Smooth muscle cell (in vitro differentiated cells): ENCODE results near the gene CTSE. TPM values are rescaled to one million over a fixed set of nuclear protein-coding genes. Genes with fewer than 3 reads are reported as not detected.

Experiments used
- DNase-seq: peaks from one replicate; lab custom pipeline; 2025; ENCODE audit not compliant: unreplicated experiment; lab: John Stamatoyannopoulos, UW
- H2AFZ ChIP-seq: fragments of 200-600 bp; sonication (generic); 2 replicates; pipeline ENCODE4 v1.6.0; 2016; ENCODE audit warnings: antibody characterized with exemption, low read depth, mild to moderate bottlenecking
- H3F3A ChIP-seq: fragments of 200-600 bp; sonication (generic); 2 replicates; pipeline ENCODE4 v1.6.0; 2017; ENCODE audit warnings: antibody characterized with exemption, low read depth
- H3K27ac ChIP-seq: fragments of 200-600 bp; sonication (generic); 2 replicates; pipeline ENCODE4 v1.5.1; 2016; ENCODE audit warnings: low read depth, mild to moderate bottlenecking
- H3K27me3 ChIP-seq: fragments of 200-600 bp; sonication (generic); 2 replicates; pipeline ENCODE4 v1.6.1; 2016; ENCODE audit warnings: low read depth, mild to moderate bottlenecking
- H3K36me3 ChIP-seq: fragments of 200-600 bp; sonication (generic); 2 replicates; pipeline ENCODE4 v1.5.1; 2016; ENCODE audit warnings: low read depth
- H3K4me1 ChIP-seq: fragments of 200-600 bp; sonication (generic); 2 replicates; pipeline ENCODE4 v1.5.1; 2016; ENCODE audit warnings: low read depth
- H3K4me2 ChIP-seq: fragments of 200-600 bp; sonication (generic); 2 replicates; pipeline ENCODE4 v1.6.0; 2016; ENCODE audit warnings: mild to moderate bottlenecking
- H3K4me3 ChIP-seq: fragments of 200-600 bp; sonication (generic); 2 replicates; pipeline ENCODE4 v1.5.1; 2016; ENCODE audit warnings: mild to moderate bottlenecking
- H3K79me2 ChIP-seq: fragments of 200-600 bp; sonication (generic); 2 replicates; pipeline ENCODE4 v1.6.0; 2016; ENCODE audit warnings: low read depth, mild to moderate bottlenecking
- H3K9ac ChIP-seq: fragments of 200-600 bp; sonication (generic); 2 replicates; pipeline ENCODE4 v1.6.0; 2016; ENCODE audit warnings: low read depth
- H3K9me3 ChIP-seq: fragments of 200-600 bp; sonication (generic); replicated peaks from 2 replicates; pipeline ENCODE4 v1.5.1; 2016; ENCODE audit warnings: low read depth
- H4K20me1 ChIP-seq: fragments of 200-600 bp; sonication (generic); 2 replicates; pipeline ENCODE4 v1.6.0; 2016; ENCODE audit warnings: low read depth
- CTCF ChIP-seq: fragments of 200-600 bp; sonication (generic); IDR thresholded peaks from 2 replicates; pipeline ENCODE4 v1.5.1; 2017; ENCODE audit warnings: borderline replicate concordance, mild to moderate bottlenecking, antibody characterized with exemption; ENCODE audit not compliant: insufficient read depth, poor library complexity, severe bottlenecking
- WGBS: methylation state at CpG from one replicate; pipeline ENCODE4 v1.1.7; 2016; ENCODE audit warnings: low lambda C conversion rate; 5-methylcytosine and 5-hydroxymethylcytosine counted together
- polyA plus RNA-seq: library from polyadenylated mRNA; unstranded; fragments of >200 nt; fragmentation: Nextera tagmentation; extraction: Ambion mirVana; gene quantifications from 2 replicates; pipeline ENCODE4 v1.2.1, GENCODE V29; 2016
- total RNA-seq: library from RNA; depleted of rRNA; stranded (reverse); fragments of >200 nt; gene quantifications from 2 replicates; pipeline ENCODE4 v1.2.3, GENCODE V29; 2014

CTSE gene
- total and polyA plus RNA-seq, 2 experiments from 2014 or later: not detected

DNA sequence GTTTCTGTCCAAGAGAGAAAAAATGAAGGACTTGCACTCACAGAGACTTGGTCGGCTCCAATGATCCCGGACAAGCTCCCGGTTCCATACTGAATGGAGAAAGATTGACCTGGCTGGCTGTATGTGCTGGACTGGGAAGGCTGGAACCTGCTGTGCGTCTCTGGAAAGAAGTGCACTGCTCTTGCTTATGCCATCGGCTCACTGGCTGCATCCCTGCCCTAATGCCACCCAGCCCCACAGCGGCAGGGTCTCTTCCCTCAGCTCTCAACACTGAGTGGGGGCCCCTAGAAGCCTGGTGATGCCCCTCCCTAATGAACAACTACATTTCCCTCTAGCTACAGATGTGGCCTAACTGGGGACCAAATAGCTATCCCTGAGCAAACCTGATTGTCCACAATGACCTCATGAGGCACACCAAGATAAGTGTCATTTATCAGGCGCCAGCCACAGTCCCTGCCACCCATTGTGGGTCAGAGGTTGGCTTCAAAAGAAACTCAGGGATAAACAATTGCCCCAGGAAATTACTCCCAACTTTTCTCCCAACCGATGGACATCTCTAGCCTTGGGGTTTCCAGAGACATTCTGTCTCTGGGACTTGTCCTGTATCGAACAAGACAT lies 2.6 kb downstream of the CTSE start:
- H2AFZ ChIP-seq: no peak overlapping the region
- no peak overlapping the region for H3K27ac ChIP-seq
- no peaks in the 10 kb centered on the region for H3K36me3 ChIP-seq
- H4K20me1 ChIP-seq: no peaks in the 10 kb centered on the region
- H3K4me1 ChIP-seq: no peaks in the 10 kb centered on the region
- no peaks in the 10 kb centered on the region for H3K79me2 ChIP-seq
- H3K9me3 ChIP-seq: no peaks in the 10 kb centered on the region
- no peaks in the 10 kb centered on the region for H3K27me3 ChIP-seq
- TF ChIP-seq CTCF: no peak
- no peak overlapping the region for H3K4me2 ChIP-seq
- no peak for DNase-seq
- no peak overlapping the region for H3K9ac ChIP-seq
- H3K4me3 ChIP-seq: no peak overlapping the region
- WGBS: 95% methylated on average over 9 of the region's 9 CpGs
- no peaks in the 10 kb centered on the region for H3F3A ChIP-seq

- Histone ChIP-seq H4K20me1 (no peaks in the 10 kb centered on the region), H3K4me3 (no peak overlapping the region), H3K79me2 (no peaks in the 10 kb centered on the region), H3K27me3 (no peaks in the 10 kb centered on the region), H3K9ac (no peak overlapping the region), H2AFZ (no peak overlapping the region), H3K4me2 (no peak overlapping the region), H3K9me3 (no peaks in the 10 kb centered on the region), H3K36me3 (no peaks in the 10 kb centered on the region), H3F3A (no peaks in the 10 kb centered on the region), H3K4me1 (no peaks in the 10 kb centered on the region), H3K27ac (no peak overlapping the region)
- WGBS: 89% methylated on average over 4 of the region's 4 CpGs
- no peak for DNase-seq
- TF ChIP-seq CTCF: no peak
These were observed 3.2 kb downstream of the CTSE start for GRCh38 chr1:206020393-206021007.

GRCh38 chr1:206015071-206015470 lies 8.6 kb downstream of the CTSE start:
- Histone ChIP-seq H4K20me1 (no peaks in the 10 kb centered on the region), H3K27me3 (no peaks in the 10 kb centered on the region), H3K4me2 (no peak overlapping the region), H3K4me1 (no peaks in the 10 kb centered on the region), H3K79me2 (no peaks in the 10 kb centered on the region), H3K4me3 (no peak overlapping the region), H3K9ac (no peak overlapping the region), H2AFZ (no peak overlapping the region), H3F3A (no peaks in the 10 kb centered on the region), H3K36me3 (no peaks in the 10 kb centered on the region), H3K27ac (no peak overlapping the region), H3K9me3 (no peaks in the 10 kb centered on the region)
- DNase-seq: no peak
- WGBS: 81% methylated on average over 1 of the region's 1 CpG
- TF ChIP-seq CTCF: no peak

DNA sequence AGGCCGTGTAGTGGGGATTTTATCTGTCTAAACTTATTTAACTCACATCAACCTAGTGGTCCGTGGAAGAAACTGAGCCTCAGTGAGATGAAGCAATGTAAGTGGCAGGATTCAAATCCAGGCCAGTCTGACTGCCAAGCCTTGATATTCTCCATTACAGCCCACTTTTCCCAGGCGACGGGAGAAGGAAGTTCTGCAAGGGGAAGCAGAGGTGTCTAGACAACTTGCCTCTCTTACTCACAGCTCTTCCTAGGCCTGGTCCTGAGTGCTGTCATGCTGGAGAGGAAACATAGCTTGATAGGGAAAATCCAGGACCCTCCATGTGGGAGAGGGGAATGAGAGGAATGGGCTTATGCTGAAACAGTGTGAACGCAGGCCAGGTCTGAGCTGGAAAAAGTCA lies 9.1 kb downstream of the CTSE start:
- Histone ChIP-seq H3F3A (no peaks in the 10 kb centered on the region), H3K79me2 (no peaks in the 10 kb centered on the region), H3K27ac (no peak overlapping the region), H3K4me1 (no peaks in the 10 kb centered on the region), H3K36me3 (no peaks in the 10 kb centered on the region), H3K9me3 (no peaks in the 10 kb centered on the region), H3K27me3 (no peaks in the 10 kb centered on the region), H2AFZ (no peak overlapping the region), H3K9ac (no peak overlapping the region), H3K4me3 (no peak overlapping the region), H4K20me1 (no peaks in the 10 kb centered on the region), H3K4me2 (no peak overlapping the region)
- DNase-seq: no peak
- TF ChIP-seq CTCF: no peak
- 75% methylated on average over 5 of the region's 5 CpGs for WGBS
